GM12801 (cell line): ENCODE measurements around the gene RGS4.

ENCODE experiments used
- TF ChIP-seq, protein P1 (sequence below): IDR thresholded peaks from one replicate; pipeline ENCODE4 v1.5.1; 2011; ENCODE audit warnings: control low read depth; ENCODE audit not compliant: insufficient read length; ENCODE audit errors: extremely low read depth

The RGS4 gene

DNA sequence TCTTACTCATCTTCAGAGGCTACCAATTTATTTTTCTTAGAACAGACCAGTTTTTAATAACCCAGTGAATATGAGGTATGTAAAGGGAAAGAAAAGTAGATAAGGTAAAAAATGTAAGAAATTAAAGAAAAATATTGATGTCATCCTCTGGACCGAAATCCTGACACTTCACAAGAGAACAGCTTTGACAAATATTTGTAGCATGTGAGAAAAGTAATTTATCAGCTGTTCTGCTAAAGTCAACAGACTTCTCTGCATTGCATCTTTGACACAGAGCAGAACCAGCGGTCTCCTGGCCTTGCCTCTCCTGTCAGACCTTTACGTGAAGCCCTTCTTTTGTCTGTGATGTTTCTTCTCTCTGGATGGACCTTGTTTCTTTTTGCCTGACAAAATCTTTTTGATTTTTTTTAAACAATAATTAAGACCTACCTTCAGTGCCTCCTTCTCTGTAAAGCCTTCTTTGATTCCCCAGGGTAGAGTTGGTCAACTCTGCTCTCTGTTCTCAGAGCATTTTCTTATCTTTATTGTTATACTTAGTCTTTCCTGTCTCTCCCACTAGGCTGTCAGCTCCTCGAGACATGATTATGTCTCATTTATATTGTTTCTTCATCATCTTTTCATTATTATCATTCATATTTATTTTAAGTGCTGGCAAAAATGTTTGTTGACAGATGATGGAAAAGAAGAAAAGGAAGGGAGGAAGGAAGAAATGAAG, 35.4 kb downstream of the RGS4 start:
- TF ChIP-seq, protein P1, sequence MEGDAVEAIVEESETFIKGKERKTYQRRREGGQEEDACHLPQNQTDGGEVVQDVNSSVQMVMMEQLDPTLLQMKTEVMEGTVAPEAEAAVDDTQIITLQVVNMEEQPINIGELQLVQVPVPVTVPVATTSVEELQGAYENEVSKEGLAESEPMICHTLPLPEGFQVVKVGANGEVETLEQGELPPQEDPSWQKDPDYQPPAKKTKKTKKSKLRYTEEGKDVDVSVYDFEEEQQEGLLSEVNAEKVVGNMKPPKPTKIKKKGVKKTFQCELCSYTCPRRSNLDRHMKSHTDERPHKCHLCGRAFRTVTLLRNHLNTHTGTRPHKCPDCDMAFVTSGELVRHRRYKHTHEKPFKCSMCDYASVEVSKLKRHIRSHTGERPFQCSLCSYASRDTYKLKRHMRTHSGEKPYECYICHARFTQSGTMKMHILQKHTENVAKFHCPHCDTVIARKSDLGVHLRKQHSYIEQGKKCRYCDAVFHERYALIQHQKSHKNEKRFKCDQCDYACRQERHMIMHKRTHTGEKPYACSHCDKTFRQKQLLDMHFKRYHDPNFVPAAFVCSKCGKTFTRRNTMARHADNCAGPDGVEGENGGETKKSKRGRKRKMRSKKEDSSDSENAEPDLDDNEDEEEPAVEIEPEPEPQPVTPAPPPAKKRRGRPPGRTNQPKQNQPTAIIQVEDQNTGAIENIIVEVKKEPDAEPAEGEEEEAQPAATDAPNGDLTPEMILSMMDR: no peak

DNA sequence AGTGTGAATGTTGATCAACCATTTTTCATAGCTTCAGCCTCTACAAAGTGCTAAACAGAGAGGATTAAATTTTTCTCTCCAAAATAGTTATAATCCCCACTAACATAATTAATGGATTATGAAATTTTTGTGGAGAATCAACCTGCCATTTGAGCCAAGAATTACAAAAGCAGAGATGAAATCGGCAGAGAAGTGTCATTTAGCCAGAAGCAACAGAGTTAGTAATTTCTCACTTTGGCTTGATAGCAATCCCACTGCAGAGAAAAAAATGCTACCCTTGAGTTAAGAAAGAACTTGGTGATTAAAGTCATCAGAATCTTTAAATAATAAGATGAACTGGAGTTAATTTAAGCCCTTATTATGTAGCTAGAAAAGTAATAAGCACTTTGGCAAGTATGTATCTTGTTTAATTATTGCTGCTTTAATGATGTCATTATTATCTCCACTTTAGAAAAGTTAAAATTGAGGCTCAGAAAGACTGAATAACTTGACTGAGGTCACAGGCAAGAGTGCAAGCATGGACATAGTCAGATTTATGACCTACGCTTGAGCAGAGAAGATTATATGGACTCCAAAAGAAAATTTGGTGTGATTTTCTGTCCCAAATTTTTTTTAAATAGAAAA, 37.3 kb downstream of the RGS4 start:
- TF ChIP-seq, protein P1: no peak

DNA sequence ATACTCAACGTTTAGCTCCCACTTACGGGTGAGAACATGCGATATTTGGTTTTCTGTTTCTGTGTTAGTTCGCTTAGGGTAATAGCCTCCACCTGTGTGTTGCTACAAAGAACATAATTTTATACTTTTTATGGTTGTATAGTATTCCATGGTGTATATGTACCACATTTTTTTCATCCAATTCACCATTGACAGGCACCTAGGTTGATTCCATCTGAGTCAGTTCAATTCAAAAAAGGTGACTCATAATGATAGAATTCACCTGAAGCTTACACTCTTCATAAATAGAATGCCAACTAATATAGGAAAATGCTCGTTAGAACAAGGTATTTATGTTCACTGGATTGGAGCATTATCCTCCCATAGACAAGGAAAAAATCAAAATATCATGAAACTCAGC, 38.5 kb downstream of the RGS4 start:
- TF ChIP-seq, protein P1: no peak

DNA sequence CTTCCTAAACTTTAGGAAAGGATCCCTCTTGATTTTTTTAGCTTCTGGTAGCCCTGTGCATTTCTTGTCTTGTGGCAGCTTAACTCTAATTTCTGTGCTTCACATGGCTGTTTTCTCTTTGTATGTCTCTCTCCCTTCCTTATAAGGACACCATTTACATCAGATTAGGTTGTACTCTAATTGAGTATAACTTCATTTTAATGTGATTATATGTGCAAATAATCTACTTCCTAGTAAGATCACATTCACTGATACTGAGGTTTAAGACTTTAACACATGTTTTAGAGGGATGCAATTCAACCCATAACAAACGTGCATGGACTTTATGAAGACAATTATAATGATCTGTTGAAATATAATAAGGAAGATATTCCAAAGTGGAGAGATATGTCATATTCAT, 46.7 kb downstream of the RGS4 start:
- TF ChIP-seq, protein P1: no peak

DNA sequence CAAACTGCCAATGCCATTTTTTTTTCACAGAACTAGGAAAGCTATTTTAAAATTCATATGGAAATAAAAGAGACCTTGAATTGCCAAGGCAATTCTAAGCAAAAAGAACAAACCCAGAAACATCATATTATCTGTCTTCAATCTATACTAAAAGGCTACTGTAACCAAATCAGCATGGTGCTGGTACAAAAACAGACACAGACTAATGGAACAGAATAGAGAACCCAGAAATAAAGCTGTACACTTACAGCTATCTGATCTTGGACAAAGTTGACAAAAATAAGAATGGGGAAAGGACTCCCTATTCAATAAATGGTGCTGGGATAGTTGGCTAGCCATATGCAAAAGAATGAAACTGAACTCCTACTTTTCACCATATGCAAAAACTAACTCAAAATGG, 50.5 kb downstream of the RGS4 start:
- TF ChIP-seq, protein P1: no peak

DNA sequence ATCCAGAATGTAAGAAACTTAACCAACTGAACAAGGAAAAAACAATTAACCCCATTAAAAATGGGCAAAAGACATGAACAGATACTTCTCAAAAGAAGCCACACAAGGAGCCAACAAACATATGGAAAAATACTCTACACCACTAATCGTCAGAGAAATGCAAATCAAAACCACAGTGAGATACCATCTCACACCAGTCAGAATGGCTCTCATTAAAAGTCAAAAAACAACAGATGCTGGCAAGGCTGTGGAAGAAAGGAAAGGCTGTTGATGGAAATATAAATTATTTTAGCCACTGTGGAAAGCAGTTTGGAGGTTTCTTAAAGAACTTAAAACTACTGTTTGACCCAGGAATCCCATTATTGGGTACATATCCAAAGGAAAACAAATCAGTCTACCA, 51.2 kb downstream of the RGS4 start:
- TF ChIP-seq, protein P1: no peak

DNA sequence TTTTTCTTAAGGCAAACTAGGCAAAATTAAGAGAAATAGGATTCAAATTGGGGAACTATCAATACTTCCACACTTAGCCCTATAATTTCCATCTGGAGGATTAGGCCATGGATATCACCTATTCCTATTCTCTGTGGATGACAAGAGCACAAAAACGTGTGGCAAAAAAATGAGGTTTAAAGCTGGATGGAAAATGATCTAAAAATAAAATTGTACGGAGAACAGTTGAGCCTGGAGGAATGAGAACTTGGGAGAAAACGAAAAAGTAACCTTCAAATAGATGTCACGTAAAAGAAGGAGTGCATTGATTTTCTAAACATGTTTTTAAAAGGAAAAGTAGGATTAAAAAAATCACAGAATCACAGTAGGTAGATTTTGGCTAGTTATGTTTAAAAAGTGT, 55.7 kb downstream of the RGS4 start:
- TF ChIP-seq, protein P1: no peak
